GM12801 (cell line): ENCODE measurements around the gene SLC6A17.

ENCODE experiments used
- CTCF ChIP-seq: IDR thresholded peaks from one replicate; pipeline ENCODE4 v1.5.1; 2011; ENCODE audit warnings: control low read depth; ENCODE audit not compliant: insufficient read length; ENCODE audit errors: extremely low read depth

The SLC6A17 gene

GRCh38 chr1:110249256-110249655, 99.0 kb downstream of the SLC6A17 start:
- no peak for TF ChIP-seq CTCF

GRCh38 chr1:110250008-110250407, 99.7 kb downstream of the SLC6A17 start:
- TF ChIP-seq CTCF: no peak

DNA sequence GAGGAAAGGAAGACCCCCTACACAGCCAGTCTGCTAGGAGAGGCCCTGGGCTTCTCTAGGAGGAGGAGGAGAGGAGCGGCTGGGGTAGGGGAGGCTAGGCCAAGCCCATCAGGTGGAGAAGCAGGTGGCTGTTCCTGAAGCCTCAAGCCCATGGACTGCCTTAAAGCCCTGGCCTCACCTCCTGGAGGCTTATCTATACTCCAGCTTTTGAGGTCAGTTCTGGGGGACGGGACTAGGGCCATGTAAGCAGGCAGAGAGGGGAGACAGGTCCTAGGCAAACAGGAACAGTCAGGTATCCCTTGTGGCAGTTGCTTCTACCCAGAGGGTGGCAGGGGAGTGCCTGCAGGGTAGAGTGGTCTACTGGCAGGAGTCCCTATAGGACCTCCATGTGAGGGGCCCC, 100.5 kb downstream of the SLC6A17 start:
- TF ChIP-seq CTCF: no peak
